Effector memory CD8-positive, alpha-beta T cell (primary cell): ENCODE measurements around the gene PRKAR2B.
"Not testable (repeated sequence)": the region's sequence is repeated elsewhere in the genome, so short reads cannot be mapped to it uniquely, and the experiment has no call there.

Experiments used
- ATAC-seq: fragments of 150-1000 bp; cut with Tn5 transposase; replicated peaks from 2 replicates; pipeline ENCODE4 v1.10.0; 2021; ENCODE audit warnings: mild to moderate bottlenecking, moderate library complexity
- DNase-seq, 3 experiments: peaks; one replicate each; pipeline ENCODE4 v3.0.0; 2021
- H3K27ac Mint-ChIP-seq, 2 donors: one replicate each; pipeline ENCODE4 v1.8.0; 2022; ENCODE audit warnings: mild to moderate bottlenecking in 2 of 2, mixed read lengths in 2 of 2, moderate library complexity in 2 of 2
- H3K27me3 Mint-ChIP-seq, 2 donors: one replicate each; pipeline ENCODE4 v1.8.0; 2022; ENCODE audit warnings: mixed read lengths in 2 of 2
- H3K36me3 Mint-ChIP-seq: one replicate; pipeline ENCODE4 v1.8.0; 2022; ENCODE audit warnings: mild to moderate bottlenecking, moderate library complexity, mixed read lengths; ENCODE audit not compliant: insufficient read depth
- H3K4me1 Mint-ChIP-seq, 2 donors: one replicate each; pipeline ENCODE4 v1.8.0; 2022; ENCODE audit warnings: low read depth in 2 of 2, mixed read lengths in 2 of 2
- H3K4me3 Mint-ChIP-seq, 2 donors: one replicate each; pipeline ENCODE4 v1.8.0; 2022; ENCODE audit warnings: mild to moderate bottlenecking in 2 of 2, mixed read lengths in 2 of 2, moderate library complexity in 2 of 2
- H3K9me3 Mint-ChIP-seq, 2 donors: one replicate each; pipeline ENCODE4 v1.8.0; 2022; ENCODE audit warnings: mixed read lengths in 2 of 2

Gene PRKAR2B

DNA sequence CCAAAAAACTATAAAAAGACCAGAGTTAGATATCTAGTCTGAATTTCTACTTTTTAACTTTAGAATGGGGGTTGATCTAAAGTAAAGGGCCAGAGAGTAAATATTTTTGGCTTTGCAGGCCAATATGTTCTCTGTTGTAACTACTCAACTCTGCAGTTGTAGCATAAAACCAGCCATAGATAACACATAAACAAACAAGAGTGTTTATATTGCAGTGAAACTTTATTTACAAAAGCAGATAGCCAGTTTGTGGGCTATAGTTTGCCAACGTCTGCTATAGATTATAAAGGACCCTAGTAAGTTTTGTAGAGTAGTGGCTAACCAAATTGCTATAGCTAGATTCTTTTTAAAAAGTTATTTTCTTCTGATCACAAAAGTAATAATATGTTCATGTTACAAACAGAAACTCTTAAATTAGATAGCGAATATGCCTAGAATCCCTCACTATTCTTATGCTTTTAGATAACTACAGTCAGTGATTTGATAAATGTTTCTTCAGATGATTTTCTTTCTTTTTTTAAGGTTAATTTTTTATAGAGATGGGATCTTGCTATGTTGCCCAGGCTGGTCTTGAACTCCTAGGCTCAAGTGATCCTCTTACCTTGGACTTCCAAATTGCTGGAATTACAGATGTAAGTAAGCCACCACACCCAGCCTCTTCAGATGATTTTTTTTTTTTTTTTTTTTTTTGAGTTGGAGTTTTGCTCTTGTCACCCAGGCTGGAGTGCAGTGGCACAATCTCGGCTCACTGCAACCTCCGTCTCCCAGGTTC lies 100.7 kb downstream of the PRKAR2B start:
- Mint-ChIP-seq H3K36me3 (no peaks in the 10 kb centered on the region), H3K4me3 (no peak overlapping the region), H3K4me1 (no peaks in the 10 kb centered on the region), H3K27ac (no peak overlapping the region), H3K9me3 (no peaks in the 10 kb centered on the region), H3K27me3 (no peaks in the 10 kb centered on the region)
- ATAC-seq (no peak), DNase-seq (no peak)

DNA sequence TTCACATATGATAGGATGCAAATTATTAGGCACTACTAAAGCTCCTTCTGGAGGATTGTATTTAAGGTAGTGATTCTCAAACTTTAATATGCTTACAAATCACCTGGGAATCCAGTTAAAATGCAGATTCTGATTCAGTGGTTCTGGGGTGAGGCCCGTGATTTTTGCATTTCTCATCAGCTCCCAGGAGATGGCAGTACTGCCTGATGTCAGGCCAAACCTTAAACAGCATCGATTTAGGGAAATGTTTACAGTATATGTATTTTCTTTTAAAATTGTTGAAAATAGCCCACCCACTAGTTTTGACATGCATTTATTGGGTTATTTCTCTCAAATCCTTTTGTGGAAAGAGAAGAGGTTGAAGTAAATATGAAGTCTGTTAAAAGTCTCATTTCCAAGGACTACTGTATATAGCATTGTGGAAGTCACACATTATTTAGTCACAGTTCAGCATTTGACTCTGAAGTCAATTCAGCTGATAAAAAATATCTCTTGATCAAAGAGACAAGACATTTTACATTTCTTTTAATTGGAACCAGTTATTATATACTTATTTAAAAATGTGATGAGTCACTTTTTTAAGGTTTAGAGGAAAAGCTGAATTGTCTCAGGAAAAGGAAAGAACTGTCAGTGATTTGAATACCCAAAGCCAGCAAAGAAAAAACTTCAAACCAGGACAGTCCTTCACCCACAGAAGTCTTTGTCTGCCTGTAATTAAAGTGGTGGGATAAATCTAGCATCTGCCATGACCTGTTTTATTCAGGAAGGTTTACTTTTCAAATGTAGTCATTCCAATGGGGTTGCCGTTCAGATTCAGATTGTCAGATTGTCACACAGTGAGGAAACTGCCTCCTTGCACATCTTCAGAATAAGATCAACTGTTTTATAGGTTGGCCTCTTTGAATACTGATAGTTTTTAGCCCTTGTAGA lies 103.2 kb downstream of the PRKAR2B start:
- no peaks in the 10 kb centered on the region for H3K36me3 Mint-ChIP-seq
- H3K4me3 Mint-ChIP-seq, result no peak overlapping the region
- DNase-seq (peak; percentile 17 to 30 (median 25)), ATAC-seq (peak; percentile 79)
- peaks cover 0 to 4% of the 10 kb centered on the region in 2 donors for H3K27me3 Mint-ChIP-seq
- H3K4me1 Mint-ChIP-seq, result no peaks in the 10 kb centered on the region
- H3K9me3 Mint-ChIP-seq, result no peaks in the 10 kb centered on the region
- no peak overlapping the region for H3K27ac Mint-ChIP-seq

DNA sequence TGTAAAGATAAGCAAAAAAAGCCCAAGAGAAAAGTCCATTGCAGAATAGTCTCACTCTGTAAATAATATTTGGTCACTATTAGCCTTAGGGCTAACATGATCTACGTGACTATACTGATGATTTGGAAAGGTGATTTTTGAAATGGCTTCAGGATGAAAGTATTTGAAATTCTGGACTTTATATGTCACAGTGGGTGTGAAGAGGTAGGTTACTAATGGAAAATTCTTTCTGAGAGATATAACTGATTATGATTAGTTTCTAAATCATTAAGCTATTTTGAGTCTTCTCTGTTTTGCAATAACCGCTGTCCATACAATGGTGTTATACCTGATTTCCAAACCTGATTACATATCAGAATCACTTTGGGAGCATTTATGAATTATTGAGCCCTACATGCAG lies 104.2 kb downstream of the PRKAR2B start:
- ATAC-seq, result no peak
- peaks cover 0 to 6% of the 10 kb centered on the region in 2 donors for H3K27me3 Mint-ChIP-seq
- H3K4me3 Mint-ChIP-seq, result no peak overlapping the region
- H3K27ac Mint-ChIP-seq, result no peak overlapping the region
- no peak for DNase-seq
- H3K4me1 Mint-ChIP-seq, result no peaks in the 10 kb centered on the region
- no peaks in the 10 kb centered on the region for H3K9me3 Mint-ChIP-seq
- no peaks in the 10 kb centered on the region for H3K36me3 Mint-ChIP-seq

DNA sequence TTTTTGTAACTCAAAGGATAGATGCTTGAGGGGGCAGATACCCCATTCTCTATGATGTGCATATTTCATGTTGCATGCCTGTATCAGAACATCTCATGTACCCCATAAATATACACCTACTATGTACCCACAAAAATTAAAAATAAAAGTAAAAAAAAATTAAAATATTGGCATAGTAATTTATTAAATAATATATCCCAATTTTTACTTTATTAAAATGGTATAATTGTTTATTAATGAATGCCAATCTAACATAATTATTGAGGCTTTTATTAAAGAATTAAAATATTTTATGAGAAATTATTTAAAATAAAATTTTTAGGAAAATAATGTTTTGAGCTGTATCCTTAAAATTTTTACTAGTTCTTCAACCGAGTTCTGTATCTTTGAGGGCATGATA lies 105.4 kb downstream of the PRKAR2B start:
- Mint-ChIP-seq H3K4me3 (no peak overlapping the region), H3K27me3 (peaks cover 0 to 10% of the 10 kb centered on the region in 2 donors), H3K36me3 (no peaks in the 10 kb centered on the region), H3K9me3 (no peaks in the 10 kb centered on the region), H3K4me1 (no peaks in the 10 kb centered on the region), H3K27ac (no peak overlapping the region)
- ATAC-seq, result no peak
- no peak for DNase-seq

DNA sequence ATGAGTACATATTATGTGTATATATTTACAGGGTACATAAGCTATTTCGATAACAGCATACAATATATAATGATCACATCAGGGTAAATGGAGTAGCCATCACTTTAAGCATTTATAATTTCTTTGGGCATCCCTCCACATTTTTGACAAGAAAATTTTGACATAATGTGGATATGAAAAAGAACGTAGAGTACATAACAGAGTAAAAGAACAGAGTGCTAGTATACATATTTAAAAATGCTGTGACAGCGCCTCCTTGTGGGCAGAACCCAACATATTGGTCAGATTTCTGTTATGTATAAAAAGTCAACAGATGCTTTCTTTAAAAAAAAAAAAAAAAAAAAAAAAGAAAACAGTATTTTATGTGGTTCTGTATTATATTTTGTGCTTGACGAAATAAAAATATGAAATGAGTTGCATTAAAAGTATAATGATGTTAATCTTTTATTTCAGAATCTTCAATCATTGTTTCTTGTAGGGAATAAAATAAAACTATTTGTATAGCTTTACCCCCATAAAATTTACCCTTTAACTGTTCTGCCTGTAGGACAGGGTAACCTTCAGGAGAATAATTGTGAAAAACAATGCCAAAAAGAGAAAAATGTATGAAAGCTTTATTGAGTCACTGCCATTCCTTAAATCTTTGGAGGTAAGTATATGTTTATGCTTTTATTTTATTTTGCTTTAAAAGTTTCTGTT lies 106.0 kb downstream of the PRKAR2B start:
- Mint-ChIP-seq H3K9me3 (no peaks in the 10 kb centered on the region), H3K27ac (no peak overlapping the region), H3K4me3 (no peak overlapping the region), H3K36me3 (no peaks in the 10 kb centered on the region), H3K27me3 (peaks cover 0 to 10% of the 10 kb centered on the region in 2 donors), H3K4me1 (no peaks in the 10 kb centered on the region)
- ATAC-seq (peak; percentile 90), DNase-seq (peak; percentile 75 to 82 (median 80))

DNA sequence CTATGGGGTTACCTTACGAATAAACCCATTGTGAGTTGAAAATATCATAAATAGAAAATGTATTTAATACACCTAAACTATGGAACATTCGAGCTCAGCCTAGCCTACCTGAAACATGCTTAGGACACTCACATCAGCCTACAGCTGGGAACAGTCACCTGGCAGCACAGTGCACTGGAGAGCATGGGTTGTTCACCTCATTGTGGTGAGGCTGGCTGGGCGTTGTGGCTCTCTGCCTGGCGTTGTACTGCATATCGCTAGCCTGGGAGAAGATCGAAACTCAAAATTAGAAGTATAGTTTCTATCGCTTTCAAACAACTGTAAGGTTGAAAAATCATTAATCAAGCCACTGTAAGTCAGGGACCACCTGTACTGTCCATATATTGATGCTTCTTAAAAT lies 107.0 kb downstream of the PRKAR2B start:
- H3K4me3 Mint-ChIP-seq, result no peak overlapping the region
- H3K27ac Mint-ChIP-seq, result no peak overlapping the region
- no peaks in the 10 kb centered on the region for H3K9me3 Mint-ChIP-seq
- DNase-seq (no peak), ATAC-seq (no peak)
- H3K4me1 Mint-ChIP-seq, result no peaks in the 10 kb centered on the region
- H3K36me3 Mint-ChIP-seq, result no peaks in the 10 kb centered on the region
- H3K27me3 Mint-ChIP-seq, result peaks cover 0 to 10% of the 10 kb centered on the region in 2 donors

DNA sequence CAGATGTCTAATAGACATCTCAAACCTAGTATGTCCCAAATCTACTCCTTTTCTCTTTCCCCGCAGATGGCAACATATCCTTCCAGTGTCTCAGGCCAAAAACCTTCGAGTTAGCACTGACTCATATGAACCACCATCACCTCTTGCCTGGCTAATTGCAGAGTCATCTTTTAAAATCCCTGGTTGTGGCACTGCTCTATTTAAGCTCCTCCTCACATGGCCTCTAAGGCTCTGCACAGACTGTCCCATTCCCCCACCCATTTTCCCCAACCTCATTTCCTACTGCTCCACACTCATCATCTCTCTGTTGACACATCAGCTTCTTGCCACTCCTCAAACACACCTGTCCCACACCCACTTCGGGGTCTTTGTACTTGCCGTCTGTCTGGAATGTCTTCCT lies 107.5 kb downstream of the PRKAR2B start:
- no peak overlapping the region for H3K27ac Mint-ChIP-seq
- ATAC-seq, result no peak

DNA sequence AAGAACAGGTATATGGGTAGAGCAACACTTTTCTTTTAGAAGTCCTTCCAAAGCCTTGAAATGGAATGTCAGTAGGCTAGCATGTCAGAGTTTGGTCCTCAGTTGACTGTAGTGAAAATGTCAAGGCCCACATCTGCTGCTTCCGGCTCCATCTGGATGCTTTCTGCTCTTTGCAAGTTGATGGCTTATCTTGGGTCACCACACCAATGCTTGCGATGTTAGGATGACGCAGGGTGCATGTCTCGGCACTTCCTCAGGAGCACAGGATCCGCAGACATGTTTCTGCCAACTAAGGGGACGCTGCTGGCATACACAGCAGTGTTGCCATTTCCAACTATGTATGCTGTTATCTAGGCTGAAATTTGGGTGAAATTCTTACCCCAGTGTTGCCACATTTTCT lies 110.3 kb downstream of the PRKAR2B start:
- no peak overlapping the region for H3K27ac Mint-ChIP-seq
- no peak overlapping the region for H3K4me3 Mint-ChIP-seq
- no peaks in the 10 kb centered on the region for H3K36me3 Mint-ChIP-seq
- ATAC-seq (no peak), DNase-seq (no peak)
- no peaks in the 10 kb centered on the region for H3K4me1 Mint-ChIP-seq
- no peaks in the 10 kb centered on the region for H3K9me3 Mint-ChIP-seq
- H3K27me3 Mint-ChIP-seq, result peaks cover 0 to 10% of the 10 kb centered on the region in 2 donors

More for the DNA sequence above, 107.5 kb downstream of the PRKAR2B start:
- Mint-ChIP-seq H3K9me3 (no peaks in the 10 kb centered on the region), H3K4me3 (no peak overlapping the region), H3K4me1 (no peaks in the 10 kb centered on the region), H3K27me3 (peaks cover 0 to 10% of the 10 kb centered on the region in 2 donors), H3K36me3 (no peaks in the 10 kb centered on the region)
- DNase-seq, result no peak

DNA sequence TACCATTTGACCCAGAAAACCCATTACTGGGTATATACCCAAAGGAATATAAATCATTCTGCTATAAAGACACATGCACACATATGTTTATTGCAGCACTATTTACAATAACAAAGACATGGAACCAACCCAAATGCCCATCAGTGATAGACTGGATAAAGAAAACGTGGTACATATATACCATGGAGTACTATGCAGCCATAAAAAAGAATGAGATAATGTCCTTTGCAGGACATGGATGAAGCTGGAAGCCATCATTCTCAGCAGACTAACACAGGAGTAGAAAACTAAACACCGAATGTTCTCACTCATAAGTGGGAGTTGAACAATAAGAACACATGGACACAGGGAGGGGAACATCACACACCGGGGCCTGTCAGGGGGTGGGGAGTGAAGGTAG lies 111.2 kb downstream of the PRKAR2B start:
- H3K4me3 Mint-ChIP-seq, H3K4me1 Mint-ChIP-seq, ATAC-seq, DNase-seq, H3K9me3 Mint-ChIP-seq, H3K27ac Mint-ChIP-seq, H3K36me3 Mint-ChIP-seq: not testable (repeated sequence)
- H3K27me3 Mint-ChIP-seq, result peaks cover 0 to 10% of the 10 kb centered on the region in 2 donors

DNA sequence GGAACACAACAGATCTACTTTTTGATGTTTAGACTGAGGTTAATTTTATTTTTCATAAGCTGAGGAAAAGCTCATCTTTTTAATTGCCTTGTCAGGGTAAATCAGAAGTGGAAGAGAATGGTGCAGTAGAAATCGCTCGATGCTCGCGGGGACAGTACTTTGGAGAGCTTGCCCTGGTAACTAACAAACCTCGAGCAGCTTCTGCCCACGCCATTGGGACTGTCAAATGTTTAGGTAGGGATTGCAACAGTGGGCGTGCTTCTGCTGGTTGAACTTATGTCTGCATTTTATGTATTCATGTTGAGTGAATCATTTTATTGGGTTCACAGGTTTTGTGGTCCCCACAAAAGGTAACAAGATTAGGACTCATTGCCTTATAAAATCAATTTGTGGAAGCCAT lies 112.6 kb downstream of the PRKAR2B start:
- Mint-ChIP-seq H3K27me3 (peaks cover 0 to 10% of the 10 kb centered on the region in 2 donors), H3K4me3 (no peak overlapping the region), H3K36me3 (no peaks in the 10 kb centered on the region), H3K27ac (no peak overlapping the region), H3K4me1 (no peaks in the 10 kb centered on the region), H3K9me3 (no peaks in the 10 kb centered on the region)
- ATAC-seq (no peak), DNase-seq (no peak)

DNA sequence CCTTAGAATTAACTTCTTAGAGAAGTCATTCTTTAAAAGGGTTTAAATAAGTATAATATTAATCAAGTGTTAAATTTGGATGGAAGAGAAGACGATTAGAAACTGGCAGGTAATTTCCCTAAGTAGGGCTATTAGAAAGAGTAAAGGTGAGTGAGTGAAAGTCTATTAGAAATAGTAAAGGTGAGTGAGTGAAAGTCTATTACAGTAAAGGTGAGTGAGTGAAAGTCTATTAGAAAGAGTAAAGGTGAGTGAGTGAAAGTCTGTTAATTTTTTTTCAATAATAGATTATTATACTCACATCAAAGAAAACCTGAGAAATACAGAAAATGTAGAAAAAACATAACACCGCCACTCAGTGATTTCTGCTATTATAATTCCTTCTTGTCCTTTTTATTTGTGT lies 113.5 kb downstream of the PRKAR2B start:
- Mint-ChIP-seq H3K9me3 (no peaks in the 10 kb centered on the region), H3K27me3 (peaks cover 0 to 6% of the 10 kb centered on the region in 2 donors), H3K27ac (no peak overlapping the region), H3K4me3 (no peak overlapping the region), H3K36me3 (no peaks in the 10 kb centered on the region), H3K4me1 (no peaks in the 10 kb centered on the region)
- ATAC-seq (no peak), DNase-seq (no peak)

DNA sequence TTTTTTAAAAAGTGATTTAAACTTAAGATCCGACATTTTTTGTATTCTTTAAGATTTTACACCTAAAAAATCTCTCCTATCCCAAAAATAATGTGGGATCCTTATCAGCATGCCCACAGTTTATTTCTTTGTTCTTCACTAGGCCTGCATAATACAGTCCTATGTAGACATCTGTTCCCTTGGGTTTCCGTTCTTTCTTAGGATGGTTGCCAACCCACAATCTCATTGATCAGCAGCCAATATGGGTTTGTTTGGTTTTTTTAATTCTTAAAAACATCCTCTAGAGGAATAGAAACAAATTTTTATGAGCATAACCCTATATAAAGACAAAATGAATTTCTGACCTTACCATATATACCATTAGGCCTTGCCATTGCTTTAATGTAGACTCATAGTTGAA lies 115.9 kb downstream of the PRKAR2B start:
- peaks cover 3 to 14% of the 10 kb centered on the region in 2 donors for H3K27me3 Mint-ChIP-seq
- H3K36me3 Mint-ChIP-seq, result no peaks in the 10 kb centered on the region
- no peak overlapping the region for H3K27ac Mint-ChIP-seq
- H3K4me1 Mint-ChIP-seq, result no peaks in the 10 kb centered on the region
- ATAC-seq, result no peak
- H3K4me3 Mint-ChIP-seq, result no peak overlapping the region
- no peak for DNase-seq
- no peaks in the 10 kb centered on the region for H3K9me3 Mint-ChIP-seq

DNA sequence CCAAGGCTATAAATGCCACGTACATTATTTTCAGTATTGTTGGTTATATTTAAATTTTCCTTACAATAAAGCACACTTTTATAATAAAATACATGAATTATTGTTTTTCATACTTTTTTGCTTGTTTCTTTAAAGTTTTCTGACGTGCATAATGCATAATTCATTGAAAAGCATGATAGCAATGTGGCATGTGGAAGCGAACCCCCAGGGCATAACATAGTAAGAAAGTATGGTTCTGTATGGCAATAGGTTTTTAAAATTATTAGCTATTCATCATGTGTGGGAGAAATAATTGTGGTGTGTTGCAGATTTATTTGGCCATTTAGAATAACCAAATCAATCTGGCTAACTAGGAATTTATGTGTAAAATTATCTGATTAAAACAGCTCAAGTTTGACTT lies 116.9 kb downstream of the PRKAR2B start:
- ATAC-seq (no peak), DNase-seq (no peak)
- Mint-ChIP-seq H3K27ac (no peak overlapping the region), H3K27me3 (peaks cover 6 to 18% of the 10 kb centered on the region in 2 donors), H3K4me1 (peaks cover 0 to 4% of the 10 kb centered on the region in 2 donors), H3K9me3 (no peaks in the 10 kb centered on the region), H3K36me3 (no peaks in the 10 kb centered on the region), H3K4me3 (no peak overlapping the region)
